Skeletal muscle satellite cell (primary cell): ENCODE measurements around the gene DUSP9.

Experiments used
- H3K27me3 ChIP-seq: 2 replicates; pipeline ENCODE4 v1.7.0; 2013; ENCODE audit warnings: low read length; ENCODE audit not compliant: control insufficient read depth, insufficient read depth
- H3K36me3 ChIP-seq: 2 replicates; pipeline ENCODE4 v1.7.0; 2013; ENCODE audit warnings: mild to moderate bottlenecking, control low read depth, low read length; ENCODE audit not compliant: insufficient read depth
- H3K4me1 ChIP-seq: 2 replicates; pipeline ENCODE4 v1.7.0; 2013; ENCODE audit warnings: low read length; ENCODE audit not compliant: control insufficient read depth, insufficient read depth
- H3K4me2 ChIP-seq: 2 replicates; pipeline ENCODE4 v1.7.0; 2013; ENCODE audit warnings: mild to moderate bottlenecking, low read length
- H3K4me3 ChIP-seq: 2 replicates; pipeline ENCODE4 v1.7.0; 2013; ENCODE audit warnings: low read length
- H3K9ac ChIP-seq: 2 replicates; pipeline ENCODE4 v1.7.0; 2013; ENCODE audit warnings: mild to moderate bottlenecking, low read depth, low read length, moderate library complexity
- H3K9me3 ChIP-seq: replicated peaks from 2 replicates; pipeline ENCODE4 v1.7.0; 2013; ENCODE audit warnings: mild to moderate bottlenecking, control low read depth, low read length

DUSP9 gene

DNA sequence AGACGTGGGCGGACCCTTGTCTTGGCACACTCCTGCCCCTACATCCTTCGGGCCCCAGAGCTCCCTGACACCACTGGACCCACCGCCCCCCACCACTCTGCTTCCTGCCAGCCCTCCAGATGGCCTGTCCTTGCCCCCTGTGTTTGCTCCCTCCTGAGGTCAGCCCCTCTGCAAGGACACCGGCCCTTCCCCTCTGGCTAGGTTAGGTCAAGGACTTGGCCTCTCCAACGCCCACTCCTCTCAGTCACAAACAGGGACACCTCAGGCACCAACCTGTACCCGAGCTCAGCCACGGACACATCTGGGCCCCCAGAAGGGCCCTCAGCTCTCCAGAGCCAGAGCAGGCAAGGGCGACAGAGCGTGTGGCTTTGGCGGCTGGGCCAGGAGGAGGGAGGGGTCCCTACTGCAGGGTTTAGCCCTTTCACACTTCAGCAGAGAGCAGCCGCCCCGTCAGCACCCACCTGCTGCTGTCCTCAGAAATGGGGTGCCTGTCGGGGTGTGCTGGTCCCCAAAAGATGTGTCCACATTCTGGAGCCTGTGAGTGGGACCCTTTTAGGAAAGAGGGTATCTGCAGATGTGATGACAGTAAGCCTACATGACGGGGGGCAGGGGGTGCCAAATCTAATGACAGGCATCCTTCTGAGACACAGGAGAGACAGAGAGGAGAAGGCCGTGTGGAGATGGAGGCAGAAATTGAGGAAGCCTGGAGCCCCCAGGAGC is 23.5 kb upstream of the DUSP9 start:
- H3K4me3 ChIP-seq: no peak overlapping the region

DNA sequence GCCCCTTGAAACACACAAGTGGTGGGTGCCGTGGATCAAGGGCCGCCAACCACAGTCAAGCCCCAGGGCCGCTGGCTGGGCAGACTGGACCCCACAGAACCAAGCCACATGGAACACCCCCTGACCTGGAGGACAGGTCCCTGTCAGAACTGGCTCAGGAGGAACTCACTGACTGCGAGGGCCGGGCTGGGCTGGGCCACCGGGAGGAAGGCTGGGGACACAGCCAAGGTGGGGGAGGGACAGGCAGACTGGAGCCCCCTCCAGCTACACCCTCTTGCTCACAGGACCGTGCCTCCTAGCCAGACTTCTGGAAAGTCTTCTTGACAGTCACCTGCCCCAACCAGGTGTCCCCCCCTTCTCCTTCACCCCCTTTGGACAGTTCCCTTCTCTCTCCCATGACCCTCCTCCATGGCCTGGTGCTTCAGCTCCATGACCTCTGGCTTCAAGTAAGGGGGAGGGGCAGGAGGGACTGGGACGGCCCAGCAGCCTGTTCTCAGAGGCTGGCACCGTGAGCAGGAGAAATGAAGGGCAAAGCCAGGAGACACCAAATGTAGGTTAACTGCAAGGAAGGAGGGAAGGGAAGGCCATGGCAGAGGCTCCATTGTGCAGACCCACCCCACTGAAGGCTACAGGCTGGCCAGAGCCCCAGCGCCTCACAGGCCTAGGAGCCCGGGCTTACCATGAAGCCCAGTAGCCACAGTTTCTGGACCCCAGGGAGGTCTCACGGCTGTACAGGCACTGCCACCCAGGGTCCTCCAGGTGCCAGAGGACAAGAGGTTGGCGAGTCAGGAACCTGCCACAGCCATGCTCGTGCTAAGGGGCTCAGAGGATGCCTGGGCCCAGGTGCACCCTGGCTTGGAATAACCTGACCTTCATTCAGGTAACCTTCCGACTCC is 22.6 kb upstream of the DUSP9 start:
- no peaks in the 10 kb centered on the region for H3K36me3 ChIP-seq
- H3K9ac ChIP-seq: no peak overlapping the region
- peaks cover 12% of the 10 kb centered on the region for H3K27me3 ChIP-seq
- no peaks in the 10 kb centered on the region for H3K4me1 ChIP-seq
- H3K4me2 ChIP-seq: no peak overlapping the region
- no peak overlapping the region for H3K4me3 ChIP-seq
- no peaks in the 10 kb centered on the region for H3K9me3 ChIP-seq

More for the DNA sequence above, 23.5 kb upstream of the DUSP9 start:
- Histone ChIP-seq H3K9me3 (no peaks in the 10 kb centered on the region), H3K36me3 (no peaks in the 10 kb centered on the region), H3K27me3 (peaks cover 15% of the 10 kb centered on the region), H3K4me2 (no peak overlapping the region), H3K9ac (no peak overlapping the region), H3K4me1 (no peaks in the 10 kb centered on the region)

DNA sequence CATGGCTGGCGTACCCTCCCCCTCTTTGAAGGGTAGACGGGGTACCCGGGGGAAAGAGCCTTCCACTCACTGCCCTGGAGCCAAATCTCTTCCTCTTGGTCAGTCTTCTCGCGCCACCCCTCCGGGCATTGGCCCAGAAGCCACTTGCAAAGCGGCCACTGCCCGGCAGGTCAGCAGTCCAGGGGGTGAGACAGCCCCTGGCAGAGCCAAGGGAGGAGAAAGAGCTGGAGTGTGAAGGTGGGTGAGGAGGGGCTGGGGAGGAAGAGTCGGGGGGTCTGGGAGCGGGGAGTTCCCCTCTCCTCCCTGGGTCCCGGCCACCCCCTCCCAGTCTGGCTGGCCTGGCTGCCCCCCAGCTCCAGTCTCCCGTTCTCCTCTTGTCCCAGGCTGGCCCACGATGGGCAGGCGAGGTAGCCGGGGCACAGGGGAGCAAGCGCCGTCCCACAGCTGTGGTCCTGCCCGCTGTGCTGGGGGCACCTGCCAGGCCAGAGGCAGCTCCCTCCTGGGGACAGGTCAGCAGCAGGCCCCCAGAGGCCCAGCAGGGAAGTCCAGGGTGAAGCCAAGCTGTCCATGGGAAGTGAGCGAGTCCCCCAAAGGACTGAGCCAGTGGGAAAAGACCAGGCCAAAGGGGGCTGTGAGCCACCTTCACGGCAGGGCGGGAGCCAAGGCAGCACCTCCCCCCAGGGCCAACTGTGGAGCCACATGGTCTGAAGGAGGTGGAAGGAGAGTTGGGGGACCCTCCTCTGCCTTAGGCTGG is 21.6 kb upstream of the DUSP9 start:
- H3K36me3 ChIP-seq: no peaks in the 10 kb centered on the region
- H3K4me1 ChIP-seq: no peaks in the 10 kb centered on the region
- no peak overlapping the region for H3K9ac ChIP-seq
- no peak overlapping the region for H3K4me2 ChIP-seq
- no peaks in the 10 kb centered on the region for H3K9me3 ChIP-seq
- peaks cover 19% of the 10 kb centered on the region for H3K27me3 ChIP-seq
- no peak overlapping the region for H3K4me3 ChIP-seq

DNA sequence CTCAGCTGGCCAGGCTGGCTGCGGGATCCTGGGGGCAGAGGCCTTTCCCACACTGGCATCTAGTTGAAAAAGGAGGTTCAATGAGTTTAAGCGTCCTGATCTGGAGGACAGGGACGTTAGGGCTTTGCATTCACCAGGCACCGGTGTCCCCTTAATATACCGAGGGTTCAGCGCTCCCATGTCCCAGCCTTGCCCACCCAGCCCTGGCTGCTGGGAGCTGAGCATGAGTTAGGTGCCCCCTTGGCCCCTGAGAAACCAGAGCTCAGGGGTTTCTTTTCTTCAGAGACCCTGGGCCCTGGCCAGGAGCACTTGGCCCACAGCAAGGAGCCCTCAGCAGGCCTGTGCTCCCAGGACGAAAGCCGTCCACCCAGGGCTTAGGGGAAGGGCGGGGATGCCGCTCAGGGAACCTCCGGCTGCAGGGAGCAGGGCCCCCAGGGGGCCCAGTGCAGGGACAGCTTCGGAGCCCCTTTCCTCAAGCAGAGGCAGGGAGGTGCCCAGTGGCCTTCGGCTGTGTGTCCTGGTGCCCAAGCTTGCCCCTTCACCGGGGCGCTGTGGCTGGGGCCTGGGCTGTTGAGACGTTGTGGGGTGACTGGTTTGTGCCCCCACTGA is 20.9 kb upstream of the DUSP9 start:
- H3K9me3 ChIP-seq: no peaks in the 10 kb centered on the region
- H3K4me3 ChIP-seq: no peak overlapping the region
- H3K9ac ChIP-seq: no peak overlapping the region
- peaks cover 20% of the 10 kb centered on the region for H3K27me3 ChIP-seq
- H3K36me3 ChIP-seq: no peaks in the 10 kb centered on the region
- H3K4me1 ChIP-seq: no peaks in the 10 kb centered on the region
- no peak overlapping the region for H3K4me2 ChIP-seq

DNA sequence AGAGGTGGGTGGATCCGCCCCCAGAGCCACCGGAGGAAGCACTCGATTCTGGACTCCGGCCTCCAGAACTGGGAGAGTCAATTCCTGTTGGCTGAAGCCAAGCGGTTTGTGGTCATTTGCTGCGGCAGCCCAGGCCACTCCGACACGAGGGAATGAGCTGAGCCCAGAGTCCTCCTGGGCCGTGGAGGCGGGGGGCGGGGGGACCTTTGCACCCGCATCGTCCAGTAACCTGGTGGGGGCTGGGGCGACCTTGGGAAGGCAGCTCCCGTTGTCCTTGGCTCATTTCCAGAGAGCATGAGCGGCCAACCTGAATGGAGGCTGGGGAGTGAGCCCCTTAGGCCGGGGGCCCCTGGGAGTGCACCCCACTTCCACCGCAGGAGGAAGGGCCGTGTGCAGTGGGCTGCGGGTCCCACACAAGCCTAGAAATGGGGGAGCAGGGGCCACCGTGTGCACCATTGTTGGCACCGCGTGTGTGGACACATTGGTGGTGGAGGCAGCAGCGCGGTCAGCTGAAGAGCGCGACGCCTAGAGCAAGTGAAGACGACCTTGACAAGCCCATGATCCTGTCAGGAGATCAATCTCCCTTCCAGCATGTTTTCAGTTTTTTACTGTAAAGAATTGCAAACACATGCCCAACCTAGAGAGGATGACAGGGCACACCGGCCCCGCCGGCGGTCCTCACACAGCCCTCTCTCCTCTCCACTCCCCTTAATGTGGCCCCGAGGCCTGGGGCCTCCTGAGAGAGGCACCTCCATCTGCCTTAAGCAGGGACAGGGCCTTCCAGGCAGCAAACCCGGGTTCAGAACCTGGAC is 19.9 kb upstream of the DUSP9 start:
- no peaks in the 10 kb centered on the region for H3K4me1 ChIP-seq
- H3K4me2 ChIP-seq: no peak overlapping the region
- peaks cover 6% of the 10 kb centered on the region for H3K9me3 ChIP-seq
- H3K36me3 ChIP-seq: no peaks in the 10 kb centered on the region
- H3K27me3 ChIP-seq: peaks cover 16% of the 10 kb centered on the region
- no peak overlapping the region for H3K4me3 ChIP-seq
- no peak overlapping the region for H3K9ac ChIP-seq

DNA sequence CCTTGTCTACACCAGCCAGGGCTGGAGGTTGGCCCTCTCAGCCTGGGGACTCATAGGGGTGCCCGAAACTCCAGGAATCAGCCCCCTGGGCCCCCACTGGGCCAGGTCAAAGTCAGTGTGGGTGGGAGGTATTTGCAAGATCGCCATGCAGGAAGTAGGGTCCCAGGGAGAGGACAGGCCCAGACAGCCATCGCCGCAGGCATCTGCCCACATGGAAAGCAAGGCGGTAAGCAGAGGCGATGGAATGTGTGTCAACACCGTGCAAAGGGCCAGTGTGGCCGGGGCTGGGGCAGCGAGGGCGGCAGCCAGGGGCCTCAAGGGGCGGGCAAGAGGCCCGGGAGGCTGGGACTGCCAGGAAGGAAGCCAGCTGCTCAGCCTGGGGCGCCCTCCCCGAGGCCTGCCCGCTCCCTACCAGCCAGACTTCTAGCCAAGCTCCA is 19.3 kb upstream of the DUSP9 start:
- Histone ChIP-seq H3K4me2 (no peak overlapping the region), H3K36me3 (no peaks in the 10 kb centered on the region), H3K27me3 (peaks cover 13% of the 10 kb centered on the region), H3K9me3 (peaks cover 6% of the 10 kb centered on the region), H3K9ac (no peak overlapping the region), H3K4me1 (no peaks in the 10 kb centered on the region), H3K4me3 (no peak overlapping the region)

DNA sequence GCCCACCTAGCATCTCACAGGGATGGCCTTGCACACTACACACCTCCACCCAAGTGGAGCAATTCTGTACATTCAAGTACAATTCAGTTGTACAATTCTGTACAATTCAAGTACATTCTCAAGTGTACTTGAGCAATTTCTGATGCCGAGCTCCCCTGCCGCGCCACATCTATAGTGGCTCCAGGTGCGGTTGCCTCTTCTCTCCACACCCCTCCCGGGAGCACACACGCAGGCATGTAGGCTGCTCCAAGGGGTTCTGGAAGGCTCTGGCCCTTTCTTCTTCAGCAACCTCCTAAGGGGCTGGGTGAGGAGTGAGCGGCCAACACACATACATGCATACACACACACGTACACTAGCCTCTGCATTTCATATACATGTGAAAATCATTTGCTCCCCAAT is 18.9 kb upstream of the DUSP9 start:
- H3K9ac ChIP-seq: no peak overlapping the region
- H3K4me1 ChIP-seq: no peaks in the 10 kb centered on the region
- peaks cover 6% of the 10 kb centered on the region for H3K9me3 ChIP-seq
- H3K4me2 ChIP-seq: no peak overlapping the region
- no peaks in the 10 kb centered on the region for H3K36me3 ChIP-seq
- H3K27me3 ChIP-seq: peaks cover 9% of the 10 kb centered on the region
- no peak overlapping the region for H3K4me3 ChIP-seq

DNA sequence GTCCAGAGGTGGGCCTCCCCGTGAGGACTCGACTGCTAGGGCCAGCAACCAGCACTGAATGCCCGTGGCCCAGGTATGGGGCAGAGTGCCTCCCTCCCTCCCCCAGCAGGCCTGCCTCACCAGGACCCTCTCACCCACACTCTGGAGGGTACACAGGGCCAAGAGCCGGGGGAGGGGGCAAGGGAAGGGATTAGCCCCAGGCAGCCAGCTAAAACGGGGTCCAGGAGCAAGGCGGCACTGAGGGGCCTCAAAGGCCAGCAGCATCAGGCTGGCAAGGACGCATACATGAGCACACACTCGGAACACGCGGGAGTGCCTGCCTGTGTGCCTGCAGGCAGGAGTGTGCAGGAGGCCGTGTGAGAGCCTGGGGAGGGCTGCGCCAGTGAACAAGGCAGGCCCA is 18.3 kb upstream of the DUSP9 start:
- peaks cover 9% of the 10 kb centered on the region for H3K27me3 ChIP-seq
- H3K4me3 ChIP-seq: no peak overlapping the region
- no peak overlapping the region for H3K4me2 ChIP-seq
- no peak overlapping the region for H3K9ac ChIP-seq
- H3K4me1 ChIP-seq: no peaks in the 10 kb centered on the region
- H3K9me3 ChIP-seq: peaks cover 6% of the 10 kb centered on the region
- no peaks in the 10 kb centered on the region for H3K36me3 ChIP-seq

DNA sequence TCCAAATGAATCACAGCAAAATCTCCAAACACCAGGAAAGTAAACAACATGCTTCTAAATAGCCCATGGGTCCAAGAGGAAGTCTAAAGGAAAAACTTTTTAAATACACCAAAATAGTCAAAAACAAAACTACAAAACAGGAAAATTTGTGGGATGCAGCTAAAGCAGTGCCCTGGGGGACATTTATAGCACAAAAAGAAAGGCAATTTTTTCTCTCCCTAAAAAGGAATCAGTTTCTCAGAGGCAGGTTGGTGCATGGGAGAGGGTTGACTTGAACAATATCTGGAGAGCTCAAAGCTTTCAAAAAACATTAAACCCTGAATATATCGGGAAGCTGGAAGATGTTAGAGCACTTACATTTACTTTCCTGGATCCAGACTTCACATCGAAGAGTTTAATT is 15.7 kb upstream of the DUSP9 start:
- Histone ChIP-seq H3K36me3 (no peaks in the 10 kb centered on the region), H3K9ac (no peak overlapping the region), H3K9me3 (peaks cover 6% of the 10 kb centered on the region), H3K27me3 (peaks cover 9% of the 10 kb centered on the region), H3K4me2 (no peak overlapping the region), H3K4me1 (no peaks in the 10 kb centered on the region), H3K4me3 (no peak overlapping the region)

DNA sequence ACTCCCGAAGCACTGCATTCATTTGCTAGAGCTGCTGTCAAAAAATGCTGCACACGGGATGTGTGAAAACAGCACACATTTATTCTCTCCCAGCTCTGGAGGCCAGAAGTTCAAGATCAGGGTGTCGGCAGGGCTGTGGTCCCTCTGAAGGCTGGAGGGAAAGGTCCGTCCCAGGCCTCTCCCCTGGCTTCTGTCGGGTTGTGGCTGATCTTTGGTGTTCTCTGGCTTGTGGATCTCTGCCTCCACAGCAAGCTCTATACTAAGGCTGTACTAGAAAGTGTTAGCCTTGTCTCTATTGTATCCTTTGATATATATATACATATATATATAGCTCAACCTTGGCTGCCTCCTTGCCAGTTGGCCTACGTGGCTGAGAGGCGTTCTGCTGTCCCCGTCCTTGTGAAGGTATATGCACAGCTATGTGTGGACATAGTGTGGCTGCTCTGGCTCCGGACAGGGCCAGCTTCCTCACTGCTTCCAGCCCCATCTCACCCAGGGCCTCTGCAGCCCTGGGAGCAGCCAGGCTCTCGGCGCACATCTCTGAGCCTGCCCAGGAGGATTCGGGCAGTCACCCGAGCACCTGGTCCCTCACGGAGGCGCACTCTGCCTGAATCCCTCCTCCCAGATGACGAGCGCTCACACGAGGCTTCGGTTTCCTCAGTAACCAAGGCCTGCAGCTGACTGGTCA is 15.0 kb upstream of the DUSP9 start:
- Histone ChIP-seq H3K36me3 (no peaks in the 10 kb centered on the region), H3K9me3 (peaks cover 6% of the 10 kb centered on the region), H3K27me3 (peaks cover 9% of the 10 kb centered on the region), H3K4me2 (no peak overlapping the region), H3K9ac (no peak overlapping the region), H3K4me3 (no peak overlapping the region), H3K4me1 (no peaks in the 10 kb centered on the region)
